ENCODE results near the gene TNRC6C. TPM values are rescaled to one million over a fixed set of nuclear protein-coding genes. Genes with fewer than 3 reads are reported as not detected.
"Not testable (repeated sequence)": the region's sequence is repeated elsewhere in the genome, so short reads cannot be mapped to it uniquely, and the experiment has no call there.

The TNRC6C gene
- total RNA-seq, 1 donor from 2014 or later: 24.6 TPM

- Mint-ChIP-seq H3K27me3 (no peaks in the 10 kb centered on the region), H3K36me3 (ENCODE audit: low read depth) (peaks cover 1% of the 10 kb centered on the region), H3K27ac (no peak overlapping the region), H3K4me3 (no peak overlapping the region), H3K4me1 (peaks cover 12% of the 10 kb centered on the region), H3K9me3 (no peaks in the 10 kb centered on the region)
- ChIA-PET CTCF (no interaction called here), POLR2A (no interaction called here)
- TF ChIP-seq CTCF (IDR thresholded peaks at IDR 0.05): no peak
- intact Hi-C loops (cut with micrococcal nuclease): no loop called here
- ATAC-seq (ENCODE audit: low read depth) (no peak), DNase-seq (no peak)
Measured at GRCh38 chr17:77973953-77974352, 15.4 kb downstream of the TNRC6C start.

GRCh38 chr17:77974396-77974795 is 15.9 kb downstream of the TNRC6C start:
- no peak for TF ChIP-seq CTCF (IDR thresholded peaks at IDR 0.05)
- H3K9me3 Mint-ChIP-seq: no peaks in the 10 kb centered on the region
- no peak overlapping the region for H3K27ac Mint-ChIP-seq
- no peaks in the 10 kb centered on the region for H3K27me3 Mint-ChIP-seq
- DNase-seq (no peak), ATAC-seq (ENCODE audit: low read depth) (no peak)
- no peak overlapping the region for H3K4me3 Mint-ChIP-seq
- ChIA-PET CTCF (no interaction called here), POLR2A (no interaction called here)
- peaks cover 3% of the 10 kb centered on the region for H3K36me3 Mint-ChIP-seq (ENCODE audit: low read depth)
- H3K4me1 Mint-ChIP-seq: peaks cover 12% of the 10 kb centered on the region
- intact Hi-C loops (cut with micrococcal nuclease): no loop called here

- CTCF ChIA-PET; DNase-seq; H3K27me3 Mint-ChIP-seq; H3K9me3 Mint-ChIP-seq; intact Hi-C loops (cut with micrococcal nuclease); H3K4me3 Mint-ChIP-seq; H3K27ac Mint-ChIP-seq; ATAC-seq (ENCODE audit: low read depth); H3K4me1 Mint-ChIP-seq: not testable (repeated sequence)
- POLR2A ChIA-PET: interaction anchor here (0.7 kb wide), 1 partner anchor 22 kb away, joined by 4 read pairs; no protein-coding TSS in a partner anchor
- peaks cover 12% of the 10 kb centered on the region for H3K36me3 Mint-ChIP-seq (ENCODE audit: low read depth)
Measured at GRCh38 chr17:77982430-77982829, 23.9 kb downstream of the TNRC6C start.

- H3K36me3 Mint-ChIP-seq (ENCODE audit: low read depth): peaks cover 4% of the 10 kb centered on the region
- ChIA-PET POLR2A (no interaction called here), CTCF (no interaction called here)
- no peak overlapping the region for H3K4me3 Mint-ChIP-seq
- no peaks in the 10 kb centered on the region for H3K27me3 Mint-ChIP-seq
- DNase-seq (no peak), ATAC-seq (ENCODE audit: low read depth) (no peak)
- intact Hi-C loops (cut with micrococcal nuclease): no loop called here
- TF ChIP-seq CTCF (IDR thresholded peaks at IDR 0.05): no peak
- no peak overlapping the region for H3K27ac Mint-ChIP-seq
- H3K4me1 Mint-ChIP-seq: peaks cover 6% of the 10 kb centered on the region
- no peaks in the 10 kb centered on the region for H3K9me3 Mint-ChIP-seq
Measured at GRCh38 chr17:77990301-77990700, 31.8 kb downstream of the TNRC6C start.

GRCh38 chr17:77993735-77994134 is 35.2 kb downstream of the TNRC6C start:
- ChIA-PET CTCF (interaction anchor here (1.3 kb wide), 1 partner anchor 20 kb away, joined by 4 read pairs; no protein-coding TSS in a partner anchor), POLR2A (interaction anchor here (0.6 kb wide), 1 partner anchor 33 kb away, joined by 3 read pairs; no protein-coding TSS in a partner anchor)
- H3K36me3 Mint-ChIP-seq (ENCODE audit: low read depth); H3K27me3 Mint-ChIP-seq; H3K27ac Mint-ChIP-seq; ATAC-seq (ENCODE audit: low read depth); H3K9me3 Mint-ChIP-seq; DNase-seq; H3K4me3 Mint-ChIP-seq; intact Hi-C loops (cut with micrococcal nuclease): not testable (repeated sequence)
- H3K4me1 Mint-ChIP-seq: peaks cover 11% of the 10 kb centered on the region

GRCh38 chr17:77995146-77995852 is 36.8 kb downstream of the TNRC6C start:
- intact Hi-C loops (cut with micrococcal nuclease): no loop called here
- DNase-seq (no peak), ATAC-seq (ENCODE audit: low read depth) (no peak)
- H3K27ac Mint-ChIP-seq: no peak overlapping the region
- H3K27me3 Mint-ChIP-seq: no peaks in the 10 kb centered on the region
- peaks cover 4% of the 10 kb centered on the region for H3K36me3 Mint-ChIP-seq (ENCODE audit: low read depth)
- no peak for TF ChIP-seq CTCF (IDR thresholded peaks at IDR 0.05)
- ChIA-PET CTCF (no interaction called here), POLR2A (no interaction called here)
- peaks cover 12% of the 10 kb centered on the region for H3K4me1 Mint-ChIP-seq
- no peaks in the 10 kb centered on the region for H3K9me3 Mint-ChIP-seq
- H3K4me3 Mint-ChIP-seq: no peak overlapping the region

Measured in activated B cell treated with CpG ODN at 0.5 μM for 24 hours (primary cell).